Loucy (cell line): Measurements from ENCODE around the gene F7.

Source experiments
- H2AFZ ChIP-seq: fragments of 200-600 bp; sonication (generic); 2 replicates; pipeline ENCODE4 v1.6.0; 2016; ENCODE audit warnings: antibody characterized with exemption, mild to moderate bottlenecking, low read length, moderate library complexity
- H3F3A ChIP-seq: fragments of 200-600 bp; 2 replicates; pipeline ENCODE4 v1.6.0; 2016; ENCODE audit warnings: antibody characterized with exemption, low read depth, mild to moderate bottlenecking
- H3K27me3 ChIP-seq: fragments of 200-600 bp; sonication (generic); 2 replicates; pipeline ENCODE4 v1.6.1; 2014; ENCODE audit warnings: low read length, mild to moderate bottlenecking; ENCODE audit not compliant: insufficient read depth, poor library complexity, severe bottlenecking
- H3K36me3 ChIP-seq: fragments of 200-600 bp; sonication (generic); 2 replicates; pipeline ENCODE4 v1.6.1; 2016; ENCODE audit warnings: low read length; ENCODE audit not compliant: insufficient read depth
- H3K4me1 ChIP-seq: fragments of 200-600 bp; sonication (generic); 2 replicates; pipeline ENCODE4 v1.5.1; 2014; ENCODE audit warnings: low read length, mild to moderate bottlenecking; ENCODE audit not compliant: insufficient read depth, poor library complexity, severe bottlenecking
- H3K4me2 ChIP-seq: fragments of 200-600 bp; sonication (generic); 2 replicates; pipeline ENCODE4 v1.6.0; 2014; ENCODE audit warnings: antibody characterized with exemption, low read length, low read depth, mild to moderate bottlenecking; ENCODE audit not compliant: poor library complexity, severe bottlenecking
- H3K4me3 ChIP-seq: fragments of 200-600 bp; sonication (generic); 2 replicates; pipeline ENCODE4 v1.5.1; 2014; ENCODE audit warnings: low read length, mild to moderate bottlenecking, mixed read lengths; ENCODE audit not compliant: poor library complexity, severe bottlenecking
- H3K79me2 ChIP-seq: fragments of 200-600 bp; sonication (generic); 2 replicates; pipeline ENCODE4 v1.6.1; 2014; ENCODE audit warnings: low read length; ENCODE audit not compliant: insufficient read depth
- H3K9ac ChIP-seq: fragments of 200-600 bp; sonication (generic); 2 replicates; pipeline ENCODE4 v1.6.0; 2014; ENCODE audit warnings: mild to moderate bottlenecking, low read depth, low read length, moderate library complexity; ENCODE audit not compliant: poor library complexity, severe bottlenecking
- H3K9me2 ChIP-seq: fragments of 200-600 bp; sonication (generic); replicated peaks from 2 replicates; pipeline ENCODE4 v1.6.1; 2016; ENCODE audit warnings: low read depth, low read length, mixed read lengths
- H3K9me3 ChIP-seq: fragments of 200-600 bp; sonication (generic); 2 replicates; pipeline ENCODE4 v1.6.1; 2014; ENCODE audit warnings: mild to moderate bottlenecking, antibody characterized with exemption, low read length, low read depth; ENCODE audit not compliant: insufficient read depth
- H4K20me1 ChIP-seq: fragments of 200-600 bp; sonication (generic); 2 replicates; pipeline ENCODE4 v1.6.0; 2014; ENCODE audit warnings: antibody characterized with exemption, low read length, mild to moderate bottlenecking; ENCODE audit not compliant: insufficient read depth, poor library complexity, severe bottlenecking
- CTCF ChIP-seq: fragments of 200-600 bp; sonication (generic); conservative IDR thresholded peaks from 2 replicates; pipeline ENCODE4 v1.5.1; 2014; ENCODE audit warnings: mild to moderate bottlenecking, antibody characterized with exemption, low read length
- EZH2phosphoT487 ChIP-seq: fragments of 200-600 bp; IDR thresholded peaks from 2 replicates; pipeline ENCODE4 v1.6.1; 2018; ENCODE audit warnings: antibody characterized with exemption, mild to moderate bottlenecking, moderate library complexity, borderline replicate concordance

Gene F7

GRCh38 chr13:113117335-113117872 lies 11.8 kb downstream of the F7 start:
- H3K36me3 ChIP-seq = no peaks in the 10 kb centered on the region
- no peaks in the 10 kb centered on the region for H3K9me2 ChIP-seq

GRCh38 chr13:113117911-113118260 lies 12.3 kb downstream of the F7 start:
- H3K9me3 ChIP-seq = no peaks in the 10 kb centered on the region
- H3K9me2 ChIP-seq = no peaks in the 10 kb centered on the region
- TF ChIP-seq EZH2phosphoT487 (no peak), CTCF (no peak)
- peaks cover 4% of the 10 kb centered on the region for H3K4me1 ChIP-seq
- H4K20me1 ChIP-seq = no peaks in the 10 kb centered on the region
- H2AFZ ChIP-seq = no peak overlapping the region
- H3K4me2 ChIP-seq = no peak overlapping the region
- H3K36me3 ChIP-seq = no peaks in the 10 kb centered on the region
- no peak overlapping the region for H3K9ac ChIP-seq
- H3K4me3 ChIP-seq = no peak overlapping the region
- no peaks in the 10 kb centered on the region for H3K79me2 ChIP-seq
- H3K27me3 ChIP-seq = no peaks in the 10 kb centered on the region
- no peaks in the 10 kb centered on the region for H3F3A ChIP-seq

More at GRCh38 chr13:113117335-113117872, 11.8 kb downstream of the F7 start:
- no peaks in the 10 kb centered on the region for H3F3A ChIP-seq
- H3K4me2 ChIP-seq = no peak overlapping the region
- TF ChIP-seq CTCF = no peak
- TF ChIP-seq EZH2phosphoT487 = no peak
- no peak overlapping the region for H2AFZ ChIP-seq
- no peaks in the 10 kb centered on the region for H4K20me1 ChIP-seq
- no peak overlapping the region for H3K9ac ChIP-seq
- no peak overlapping the region for H3K4me3 ChIP-seq
- H3K9me3 ChIP-seq = no peaks in the 10 kb centered on the region
- no peaks in the 10 kb centered on the region for H3K27me3 ChIP-seq
- no peaks in the 10 kb centered on the region for H3K79me2 ChIP-seq
- peaks cover 4% of the 10 kb centered on the region for H3K4me1 ChIP-seq

GRCh38 chr13:113118261-113119021 lies 12.8 kb downstream of the F7 start:
- H4K20me1 ChIP-seq = no peaks in the 10 kb centered on the region
- H3K9me3 ChIP-seq = no peaks in the 10 kb centered on the region
- H3K79me2 ChIP-seq = no peaks in the 10 kb centered on the region
- no peaks in the 10 kb centered on the region for H3K27me3 ChIP-seq
- no peak overlapping the region for H3K4me2 ChIP-seq
- no peak overlapping the region for H2AFZ ChIP-seq
- TF ChIP-seq EZH2phosphoT487 = no peak
- H3K4me1 ChIP-seq = peaks cover 3% of the 10 kb centered on the region
- H3K9me2 ChIP-seq = no peaks in the 10 kb centered on the region
- H3K4me3 ChIP-seq = no peak overlapping the region
- no peaks in the 10 kb centered on the region for H3K36me3 ChIP-seq
- H3K9ac ChIP-seq = no peak overlapping the region
- H3F3A ChIP-seq = no peaks in the 10 kb centered on the region
